HepG2 (cell line): ENCODE results near the gene CSN3. TPM values are rescaled to one million over a fixed set of nuclear protein-coding genes. Genes with fewer than 3 reads are reported as not detected.

Source experiments
- GATAD2A ChIP-seq: IDR thresholded peaks from 2 replicates; pipeline ENCODE4 v1.6.1; 2016
- HES4 ChIP-seq: sonication (generic); formaldehyde crosslinking; IDR thresholded peaks from 2 replicates; pipeline ENCODE4 v1.9.0; 2021; ENCODE audit warnings: mild to moderate bottlenecking, missing genetic modification reagents, borderline replicate concordance
- IKZF4 ChIP-seq: sonication (generic); formaldehyde crosslinking; IDR thresholded peaks from 2 replicates; pipeline ENCODE4 v1.5.1; 2020; ENCODE audit warnings: borderline replicate concordance, mild to moderate bottlenecking, low read depth, missing genetic modification reagents; ENCODE audit errors: not compliant biosample characterization
- IKZF5 ChIP-seq: IDR thresholded peaks from 2 replicates; pipeline ENCODE4 v1.6.1; 2018; ENCODE audit warnings: missing genetic modification reagents, mild to moderate bottlenecking, missing compliant biosample characterization
- JARID2 ChIP-seq: sonication (generic); formaldehyde crosslinking; IDR thresholded peaks from 2 replicates; pipeline ENCODE4 v1.8.1; 2023; ENCODE audit warnings: missing genetic modification reagents, inconsistent platforms; ENCODE audit not compliant: insufficient replicate concordance
- MATR3 ChIP-seq: sonication (generic); formaldehyde crosslinking; IDR thresholded peaks from 2 replicates; pipeline ENCODE4 v1.4.0; 2020; ENCODE audit warnings: missing genetic modification reagents
- MAZ ChIP-seq, 2 experiments: sonication (generic) in 1 of 2; formaldehyde crosslinking in 1 of 2; IDR thresholded peaks; 2 replicates each; pipeline versions ENCODE4 v1.5.0 to v1.6.1; 2012 to 2020; ENCODE audit warnings: low read depth in 2 of 2, mild to moderate bottlenecking in 2 of 2, borderline replicate concordance in 1 of 2, improper control_type of control experiment in 1 of 2, low read length in 1 of 2, missing genetic modification reagents in 1 of 2, moderate library complexity in 1 of 2
- NFIC ChIP-seq: IDR thresholded peaks from 2 replicates; pipeline ENCODE4 v1.6.1; 2012; ENCODE audit warnings: mild to moderate bottlenecking, low read length, inconsistent platforms
- U2AF2 ChIP-seq: fragments of 200-400 bp; formaldehyde crosslinking; IDR thresholded peaks from 2 replicates; pipeline ENCODE4 v1.6.1; 2017; ENCODE audit warnings: low read depth, mild to moderate bottlenecking, low read length
- ZNF430 ChIP-seq: sonication (generic); formaldehyde crosslinking; IDR thresholded peaks from 2 replicates; pipeline ENCODE4 v1.9.0; 2021; ENCODE audit warnings: mild to moderate bottlenecking, missing genetic modification reagents
- ZNF446 ChIP-seq: sonication (generic); formaldehyde crosslinking; IDR thresholded peaks from 2 replicates; pipeline ENCODE4 v1.5.0; 2020; ENCODE audit warnings: mild to moderate bottlenecking, missing genetic modification reagents
- ZNF746 ChIP-seq: sonication (generic); formaldehyde crosslinking; IDR thresholded peaks from 2 replicates; pipeline ENCODE4 v1.8.0; 2022; ENCODE audit warnings: mild to moderate bottlenecking, missing genetic modification reagents
- ZNF878 ChIP-seq: sonication (generic); formaldehyde crosslinking; IDR thresholded peaks from 2 replicates; pipeline ENCODE4 v1.8.1; 2023; ENCODE audit warnings: mild to moderate bottlenecking, missing genetic modification reagents, moderate library complexity
- ZNF879 ChIP-seq: sonication (generic); formaldehyde crosslinking; IDR thresholded peaks from 2 replicates; pipeline ENCODE4 v1.8.1; 2023; ENCODE audit warnings: missing genetic modification reagents
- polyA plus RNA-seq, 8 experiments: library from polyadenylated mRNA; depleted of rRNA in 3 of 8; stranded (reverse) in 7 of 8; unstranded in 1 of 8; fragments of >200 nt; fragmentation: Illumina TruSeq in 4 of 8; extraction: Trizol in 4 of 8; gene quantifications; 2 replicates each; pipeline versions ENCODE4 v1.2.1 to v1.2.3, GENCODE V29; 2011 to 2016; ENCODE audit warnings: low read depth in 4 of 8, missing spikeins in 1 of 8, mixed read lengths in 1 of 8; ENCODE audit not compliant: insufficient read depth in 1 of 8
- total RNA-seq, 5 experiments: library from RNA; depleted of rRNA; stranded (reverse); fragments of >200 nt; fragmentation: Illumina TruSeq; extraction: Trizol; gene quantifications; 2 replicates each; pipeline ENCODE4 v1.2.3, GENCODE V29; 2016; ENCODE audit warnings: low read depth in 1 of 5
- TF ChIP-seq, protein P1 (sequence below): sonication (generic); formaldehyde crosslinking; conservative IDR thresholded peaks from 2 replicates; pipeline ENCODE4 v1.4.0; 2020; ENCODE audit warnings: mild to moderate bottlenecking, missing genetic modification reagents, moderate library complexity
- TF ChIP-seq, protein P2 (sequence below): sonication (generic); formaldehyde crosslinking; IDR thresholded peaks from 2 replicates; pipeline ENCODE4 v1.5.0; 2020; ENCODE audit warnings: mild to moderate bottlenecking, low read depth, missing genetic modification reagents, borderline replicate concordance
- TF ChIP-seq, protein P3 (sequence below): sonication (generic); formaldehyde crosslinking; conservative IDR thresholded peaks from 2 replicates; pipeline ENCODE4 v1.4.0; 2020; ENCODE audit warnings: missing genetic modification reagents
- TF ChIP-seq, protein P4 (sequence below): sonication (generic); formaldehyde crosslinking; IDR thresholded peaks from 2 replicates; pipeline ENCODE4 v1.9.0; 2022; ENCODE audit warnings: low read depth, missing genetic modification reagents

The CSN3 gene
- total and polyA plus RNA-seq, 2 of the 13 experiments (the other 11 are each of a cell fraction or from before 2014, with no cell fraction given), result not detected

DNA sequence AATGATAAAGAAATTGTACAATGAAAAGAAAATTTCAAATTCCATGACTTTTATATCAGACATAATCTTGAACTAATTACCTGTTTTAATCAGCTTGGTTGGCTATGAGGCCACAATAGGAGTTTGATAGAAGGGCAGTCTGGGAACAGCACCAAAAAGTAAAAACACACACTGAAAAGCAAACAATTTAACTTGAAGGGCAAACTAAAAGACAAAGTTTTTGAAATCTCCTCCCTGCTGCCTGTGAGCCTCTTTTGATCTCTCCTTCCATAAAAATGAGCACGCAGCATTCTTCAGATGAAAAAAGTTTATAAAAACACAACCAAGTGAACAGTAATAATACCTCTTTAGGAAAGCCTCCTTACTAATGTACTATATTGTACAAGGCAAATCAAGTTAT is 38.8 kb upstream of the CSN3 start (continued):
- TF ChIP-seq, protein P1, sequence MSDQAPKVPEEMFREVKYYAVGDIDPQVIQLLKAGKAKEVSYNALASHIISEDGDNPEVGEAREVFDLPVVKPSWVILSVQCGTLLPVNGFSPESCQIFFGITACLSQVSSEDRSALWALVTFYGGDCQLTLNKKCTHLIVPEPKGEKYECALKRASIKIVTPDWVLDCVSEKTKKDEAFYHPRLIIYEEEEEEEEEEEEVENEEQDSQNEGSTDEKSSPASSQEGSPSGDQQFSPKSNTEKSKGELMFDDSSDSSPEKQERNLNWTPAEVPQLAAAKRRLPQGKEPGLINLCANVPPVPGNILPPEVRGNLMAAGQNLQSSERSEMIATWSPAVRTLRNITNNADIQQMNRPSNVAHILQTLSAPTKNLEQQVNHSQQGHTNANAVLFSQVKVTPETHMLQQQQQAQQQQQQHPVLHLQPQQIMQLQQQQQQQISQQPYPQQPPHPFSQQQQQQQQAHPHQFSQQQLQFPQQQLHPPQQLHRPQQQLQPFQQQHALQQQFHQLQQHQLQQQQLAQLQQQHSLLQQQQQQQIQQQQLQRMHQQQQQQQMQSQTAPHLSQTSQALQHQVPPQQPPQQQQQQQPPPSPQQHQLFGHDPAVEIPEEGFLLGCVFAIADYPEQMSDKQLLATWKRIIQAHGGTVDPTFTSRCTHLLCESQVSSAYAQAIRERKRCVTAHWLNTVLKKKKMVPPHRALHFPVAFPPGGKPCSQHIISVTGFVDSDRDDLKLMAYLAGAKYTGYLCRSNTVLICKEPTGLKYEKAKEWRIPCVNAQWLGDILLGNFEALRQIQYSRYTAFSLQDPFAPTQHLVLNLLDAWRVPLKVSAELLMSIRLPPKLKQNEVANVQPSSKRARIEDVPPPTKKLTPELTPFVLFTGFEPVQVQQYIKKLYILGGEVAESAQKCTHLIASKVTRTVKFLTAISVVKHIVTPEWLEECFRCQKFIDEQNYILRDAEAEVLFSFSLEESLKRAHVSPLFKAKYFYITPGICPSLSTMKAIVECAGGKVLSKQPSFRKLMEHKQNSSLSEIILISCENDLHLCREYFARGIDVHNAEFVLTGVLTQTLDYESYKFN (CRISPR knock-in tag), result peak; percentile 58
- TF ChIP-seq HES4 (CRISPR knock-in tag) (no peak), IKZF5 (no peak), MATR3 (CRISPR knock-in tag) (no peak), ZNF879 (CRISPR knock-in tag) (no peak), ZNF746 (CRISPR knock-in tag) (no peak), GATAD2A (CRISPR knock-in tag) (peak; percentile 68), ZNF430 (CRISPR knock-in tag) (no peak), IKZF4 (CRISPR knock-in tag) (no peak), NFIC (peak; percentile 66; the same call in 1 of the 2 replicates), ZNF878 (CRISPR knock-in tag) (no peak), JARID2 (no peak), ZNF446 (CRISPR knock-in tag) (no peak), MAZ (IDR thresholded peaks at IDR 0.05; ENCODE audit: borderline replicate concordance, low read depth, low read length) (no peak), MAZ (CRISPR knock-in tag; IDR thresholded peaks at IDR 0.05; ENCODE audit: low read depth) (no peak), U2AF2 (no peak)
- TF ChIP-seq, protein P2, sequence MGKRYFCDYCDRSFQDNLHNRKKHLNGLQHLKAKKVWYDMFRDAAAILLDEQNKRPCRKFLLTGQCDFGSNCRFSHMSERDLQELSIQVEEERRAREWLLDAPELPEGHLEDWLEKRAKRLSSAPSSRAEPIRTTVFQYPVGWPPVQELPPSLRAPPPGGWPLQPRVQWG (CRISPR knock-in tag), result no peak
- TF ChIP-seq, protein P3, sequence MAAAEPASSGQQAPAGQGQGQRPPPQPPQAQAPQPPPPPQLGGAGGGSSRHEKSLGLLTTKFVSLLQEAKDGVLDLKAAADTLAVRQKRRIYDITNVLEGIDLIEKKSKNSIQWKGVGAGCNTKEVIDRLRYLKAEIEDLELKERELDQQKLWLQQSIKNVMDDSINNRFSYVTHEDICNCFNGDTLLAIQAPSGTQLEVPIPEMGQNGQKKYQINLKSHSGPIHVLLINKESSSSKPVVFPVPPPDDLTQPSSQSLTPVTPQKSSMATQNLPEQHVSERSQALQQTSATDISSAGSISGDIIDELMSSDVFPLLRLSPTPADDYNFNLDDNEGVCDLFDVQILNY (CRISPR knock-in tag), result no peak
- TF ChIP-seq, protein P4, sequence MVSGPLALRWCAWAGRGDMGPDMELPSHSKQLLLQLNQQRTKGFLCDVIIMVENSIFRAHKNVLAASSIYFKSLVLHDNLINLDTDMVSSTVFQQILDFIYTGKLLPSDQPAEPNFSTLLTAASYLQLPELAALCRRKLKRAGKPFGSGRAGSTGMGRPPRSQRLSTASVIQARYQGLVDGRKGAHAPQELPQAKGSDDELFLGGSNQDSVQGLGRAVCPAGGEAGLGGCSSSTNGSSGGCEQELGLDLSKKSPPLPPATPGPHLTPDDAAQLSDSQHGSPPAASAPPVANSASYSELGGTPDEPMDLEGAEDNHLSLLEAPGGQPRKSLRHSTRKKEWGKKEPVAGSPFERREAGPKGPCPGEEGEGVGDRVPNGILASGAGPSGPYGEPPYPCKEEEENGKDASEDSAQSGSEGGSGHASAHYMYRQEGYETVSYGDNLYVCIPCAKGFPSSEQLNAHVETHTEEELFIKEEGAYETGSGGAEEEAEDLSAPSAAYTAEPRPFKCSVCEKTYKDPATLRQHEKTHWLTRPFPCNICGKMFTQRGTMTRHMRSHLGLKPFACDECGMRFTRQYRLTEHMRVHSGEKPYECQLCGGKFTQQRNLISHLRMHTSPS (CRISPR knock-in tag), result no peak
